H1 (cell line): ENCODE measurements around the gene PSME2. TPM values are rescaled to one million over a fixed set of nuclear protein-coding genes. Genes with fewer than 3 reads are reported as not detected.

ENCODE experiments used
- CTCF ChIA-PET: fragments of 300-600 bp; sonication (Branson Sonifier 250); formaldehyde crosslinking; loops from one replicate; lab custom pipeline; 2021; ENCODE audit not compliant: partially characterized antibody; lab: Charles Lee
- POLR2A ChIA-PET: fragments of 300-600 bp; sonication (Branson Sonifier 250); formaldehyde crosslinking; loops from one replicate; lab custom pipeline; 2021; ENCODE audit warnings: inconsistent platforms; ENCODE audit not compliant: partially characterized antibody; lab: Charles Lee
- DNase-seq, 2 experiments: peaks; one replicate each; pipeline versions ENCODE4 v3.0.0 to v3.0.0-alpha.2; 2010 to 2022; ENCODE audit warnings: low spot score in 2 of 2, low read depth in 1 of 2, mixed read lengths in 1 of 2
- FAIRE-seq: peaks from 2 replicates; lab custom pipeline; 2011; peaks lifted over from hg19 to GRCh38; lab: Jason Lieb, UNC
- H2AFZ ChIP-seq: 2 replicates; pipeline ENCODE4 v1.8.1; 2012; ENCODE audit warnings: low read length, inconsistent platforms
- H2AK5ac ChIP-seq: 2 replicates; pipeline ENCODE4 v1.6.1; 2013; ENCODE audit warnings: low read depth, low read length
- H2BK120ac ChIP-seq: replicated peaks from 2 replicates; pipeline ENCODE3; 2013; ENCODE audit warnings: low read depth, low read length, inconsistent platforms
- H2BK12ac ChIP-seq: 2 replicates; pipeline ENCODE4 v1.6.1; 2013; ENCODE audit warnings: low read depth, low read length
- H2BK15ac ChIP-seq: 2 replicates; pipeline ENCODE4 v1.6.1; 2013; ENCODE audit warnings: low read length
- H2BK20ac ChIP-seq: 2 replicates; pipeline ENCODE4 v1.6.1; 2013; ENCODE audit warnings: low read length
- H2BK5ac ChIP-seq: 2 replicates; pipeline ENCODE4 v1.6.1; 2013; ENCODE audit warnings: low read depth, low read length
- H3K14ac ChIP-seq: 2 replicates; pipeline ENCODE4 v1.6.1; 2013; ENCODE audit warnings: inconsistent platforms; ENCODE audit not compliant: insufficient read length
- H3K18ac ChIP-seq: 2 replicates; pipeline ENCODE4 v1.6.1; 2013; ENCODE audit warnings: low read length; ENCODE audit errors: extremely low read depth
- H3K23ac ChIP-seq: 2 replicates; pipeline ENCODE4 v1.6.1; 2013; ENCODE audit warnings: inconsistent platforms; ENCODE audit not compliant: insufficient read length
- H3K23me2 ChIP-seq: 2 replicates; pipeline ENCODE4 v1.6.1; 2013; ENCODE audit warnings: low read depth, low read length
- H3K27ac ChIP-seq: 2 replicates; pipeline ENCODE4 v1.6.1; 2011; ENCODE audit warnings: low read depth, low read length, inconsistent platforms
- H3K27me3 ChIP-seq, 4 experiments: replicated peaks in 1 of 4; 1 replicate in 1 of 4; 2 replicates in 3 of 4; pipeline versions ENCODE4 v1.6.1 to v1.8.1; 2011 to 2013; ENCODE audit warnings: low read length in 3 of 4, mild to moderate bottlenecking in 3 of 4, inconsistent platforms in 2 of 4, mixed read lengths in 2 of 4, moderate library complexity in 1 of 4; ENCODE audit not compliant: control insufficient read depth in 3 of 4, insufficient read depth in 3 of 4; ENCODE audit errors: extremely low read depth in 1 of 4
- H3K36me3 ChIP-seq, 4 experiments: 2 replicates each; pipeline versions ENCODE4 v1.6.1 to v1.8.1; 2011 to 2013; ENCODE audit warnings: mild to moderate bottlenecking in 4 of 4, low read length in 3 of 4, moderate library complexity in 2 of 4, control low read depth in 1 of 4, inconsistent platforms in 1 of 4; ENCODE audit not compliant: insufficient read depth in 4 of 4, control insufficient read depth in 2 of 4
- H3K4ac ChIP-seq: replicated peaks from 2 replicates; pipeline ENCODE3; 2013; ENCODE audit warnings: low read length, low read depth, mixed read lengths, inconsistent platforms; ENCODE audit not compliant: insufficient read length
- H3K4me1 ChIP-seq, 4 experiments: replicated peaks in 1 of 4; 1 replicate in 1 of 4; 2 replicates in 3 of 4; pipeline versions ENCODE4 v1.6.1 to v1.8.1; 2011 to 2013; ENCODE audit warnings: low read length in 3 of 4, inconsistent platforms in 2 of 4, mixed read lengths in 1 of 4; ENCODE audit not compliant: insufficient read depth in 4 of 4, control insufficient read depth in 3 of 4
- H3K4me2 ChIP-seq, 2 experiments: 2 replicates each; pipeline versions ENCODE4 v1.6.1 to v1.8.1; 2011 to 2013; ENCODE audit warnings: low read depth in 2 of 2, low read length in 2 of 2, control low read depth in 1 of 2, inconsistent platforms in 1 of 2, mild to moderate bottlenecking in 1 of 2; ENCODE audit not compliant: insufficient read depth in 1 of 2
- H3K4me3 ChIP-seq, 4 experiments: fragments of 200-600, 300-600 bp in 1 of 4; sonication (generic), shearing (Covaris generic), sonication (Bioruptor Twin) in 1 of 4; 2 replicates each; pipeline versions ENCODE4 v1.5.1 to v1.8.1; 2011 to 2016; ENCODE audit warnings: low read length in 4 of 4, low read depth in 3 of 4, control low read depth in 2 of 4, inconsistent platforms in 2 of 4, mild to moderate bottlenecking in 2 of 4, mixed read lengths in 1 of 4, moderate library complexity in 1 of 4; ENCODE audit not compliant: insufficient read depth in 2 of 4; ENCODE audit errors: extremely low read depth in 1 of 4
- H3K56ac ChIP-seq: replicated peaks from 2 replicates; pipeline ENCODE3; 2013; ENCODE audit warnings: low read depth, mild to moderate bottlenecking, mixed read lengths, low read length, inconsistent platforms; ENCODE audit not compliant: insufficient read length
- H3K79me1 ChIP-seq: 2 replicates; pipeline ENCODE4 v1.6.1; 2013; ENCODE audit warnings: low read depth, low read length, control low read depth
- H3K79me2 ChIP-seq, 2 experiments: 2 replicates each; pipeline versions ENCODE4 v1.6.1 to v1.8.1; 2012 to 2013; ENCODE audit warnings: low read length in 2 of 2, mild to moderate bottlenecking in 2 of 2, inconsistent platforms in 1 of 2; ENCODE audit not compliant: insufficient read depth in 2 of 2, control insufficient read depth in 1 of 2
- H3K9ac ChIP-seq, 4 experiments: replicated peaks in 1 of 4; 1 replicate in 1 of 4; 2 replicates in 3 of 4; pipeline versions ENCODE4 v1.6.1 to v1.8.1; 2011 to 2013; ENCODE audit warnings: low read depth in 3 of 4, low read length in 3 of 4, control low read depth in 2 of 4, mild to moderate bottlenecking in 2 of 4, moderate library complexity in 2 of 4, inconsistent platforms in 1 of 4; ENCODE audit errors: extremely low read depth in 1 of 4
- H3K9me3 ChIP-seq, 2 experiments: 2 replicates each; pipeline versions ENCODE4 v1.6.1 to v1.8.1; 2012 to 2013; ENCODE audit warnings: mild to moderate bottlenecking in 2 of 2, moderate library complexity in 2 of 2, control low read depth in 1 of 2, inconsistent platforms in 1 of 2, low read depth in 1 of 2, low read length in 1 of 2, mixed read lengths in 1 of 2; ENCODE audit not compliant: insufficient read depth in 2 of 2
- H4K20me1 ChIP-seq, 2 experiments: replicated peaks in 1 of 2; 2 replicates each; pipeline versions ENCODE3 to v1.8.1; 2011 to 2013; ENCODE audit warnings: inconsistent platforms in 2 of 2, low read length in 2 of 2, mild to moderate bottlenecking in 1 of 2; ENCODE audit not compliant: insufficient read depth in 2 of 2, control insufficient read depth in 1 of 2
- H4K5ac ChIP-seq: 2 replicates; pipeline ENCODE4 v1.6.1; 2013; ENCODE audit warnings: low read length, low read depth, mixed read lengths, inconsistent platforms; ENCODE audit not compliant: insufficient read length
- H4K8ac ChIP-seq: 2 replicates; pipeline ENCODE4 v1.8.0; 2013; ENCODE audit warnings: mild to moderate bottlenecking, moderate library complexity, low read length, inconsistent platforms; ENCODE audit not compliant: insufficient read depth; ENCODE audit errors: extremely low read depth
- H4K91ac ChIP-seq: replicated peaks from 2 replicates; pipeline ENCODE3; 2013; ENCODE audit warnings: low read length, mixed read lengths, inconsistent platforms; ENCODE audit not compliant: insufficient read length
- ASH2L ChIP-seq: fragments of 200-600, 300-600 bp; sonication (generic); IDR thresholded peaks from one replicate; pipeline ENCODE4 v1.7.1; 2017; ENCODE audit warnings: low read length
- CHD2 ChIP-seq: IDR thresholded peaks from 2 replicates; pipeline ENCODE4 v1.6.1; 2012; ENCODE audit warnings: low read length, improper control_type of control experiment
- EZH2 ChIP-seq: fragments of 200-600 bp; sonication (generic); IDR thresholded peaks from 2 replicates; pipeline ENCODE4 v1.7.1; 2012; ENCODE audit warnings: low read depth, mild to moderate bottlenecking, moderate library complexity, low read length, inconsistent platforms; ENCODE audit not compliant: severe bottlenecking
- POLR2A ChIP-seq, 2 experiments: IDR thresholded peaks; 1 replicate in 1 of 2; 2 replicates in 1 of 2; pipeline ENCODE4 v1.6.1; 2011; ENCODE audit warnings: low read depth in 2 of 2, low read length in 2 of 2, mild to moderate bottlenecking in 2 of 2; ENCODE audit errors: control extremely low read depth in 1 of 2
- POLR2AphosphoS5 ChIP-seq: IDR thresholded peaks from 2 replicates; pipeline ENCODE4 v1.6.1; 2011; ENCODE audit warnings: low read depth, low read length
- RFX5 ChIP-seq: IDR thresholded peaks from 2 replicates; pipeline ENCODE4 v1.6.1; 2011; ENCODE audit warnings: low read depth, low read length, improper control_type of control experiment, borderline replicate concordance
- SP1 ChIP-seq: IDR thresholded peaks from 2 replicates; pipeline ENCODE4 v1.6.1; 2011; ENCODE audit warnings: low read depth, low read length
- WGBS, 2 experiments: shearing (Covaris generic) in 1 of 2; methylation state at CpG; one replicate each; pipeline versions ENCODE4 v1.1.6 to v1.1.7; 2013 to 2015; ENCODE audit warnings: low lambda C conversion rate in 2 of 2, mixed read lengths in 2 of 2, inconsistent platforms in 1 of 2, low coverage in 1 of 2, missing lambda C conversion rate in 1 of 2; ENCODE audit not compliant: insufficient replicate concordance in 2 of 2, insufficient coverage in 1 of 2, insufficient read length in 1 of 2; ENCODE audit errors: extremely low coverage in 1 of 2, missing lambda C conversion rate in 1 of 2; 5-methylcytosine and 5-hydroxymethylcytosine counted together
- polyA plus RNA-seq, 7 experiments: library from polyadenylated mRNA; depleted of rRNA in 3 of 7; stranded (reverse) in 5 of 7; unstranded in 2 of 7; fragments of >200 nt in 5 of 7; fragments of 200-250 nt in 2 of 7; gene quantifications; 1 replicate in 5 of 7; 2 replicates in 1 of 7; 4 replicates in 1 of 7; pipeline versions ENCODE4 v1.2.1 to v1.2.3, GENCODE V29; 2011 to 2013; ENCODE audit warnings: missing spikeins in 2 of 7, mixed read lengths in 2 of 7
- total RNA-seq: library from RNA; stranded (reverse); fragmentation: NEBNext Ultra II Directional; extraction: Animal tissue kit (Norgen Biotek cat#: 25700); gene quantifications from 2 replicates; pipeline ENCODE4 v1.2.1, GENCODE V29; 2021

Gene PSME2
- total and polyA plus RNA-seq, 2 of the 8 experiments (the other 6 are each of a cell fraction or from before 2014, with no cell fraction given) = 71.8 to 111 TPM

- Histone ChIP-seq H4K91ac (no peak overlapping the region), H2BK5ac (no peak overlapping the region), H3K27ac (no peak overlapping the region), H2BK15ac (no peak overlapping the region), H3K27me3 (no peaks in the 10 kb centered on the region), H3K23ac (no peak overlapping the region), H3K4me3 (no peak overlapping the region), H4K5ac (no peak overlapping the region), H4K8ac (no peak overlapping the region; the same call in 1 of the 2 replicates), H3K23me2 (no peaks in the 10 kb centered on the region), H3K18ac (no peak overlapping the region), H2BK20ac (no peak overlapping the region), H2BK12ac (no peak overlapping the region), H3K9ac (no peak overlapping the region), H4K20me1 (peaks cover 2 to 25% of the 10 kb centered on the region in 2 experiments), H3K4ac (no peak overlapping the region), H2AFZ (no peak overlapping the region), H3K4me1 (no peaks in the 10 kb centered on the region), H2AK5ac (no peak overlapping the region), H3K79me2 (peaks cover 0 to 6% of the 10 kb centered on the region in 2 experiments; a peak in 1 of 4 replicates), H3K14ac (no peak overlapping the region), H3K79me1 (peaks cover 9% of the 10 kb centered on the region), H3K4me2 (no peak overlapping the region), H2BK120ac (no peak overlapping the region), H3K56ac (no peak overlapping the region), H3K9me3 (no peaks in the 10 kb centered on the region), H3K36me3 (peaks cover 27 to 84% (median 69%) of the 10 kb centered on the region in 4 experiments)
- POLR2A ChIA-PET = interaction anchor here (0.8 to 9.3 kb wide), 11 partner anchors 10 to 117 kb away, joined by 3 to 93 read pairs (median 4); partner anchors contain the start of genes CHMP4A, DHRS1, IRF9 and NOP9
- 94% methylated on average over 14 of the region's 14 CpGs; no CpG with 5 or more reads in 1 of the 2 experiments for WGBS, 2 experiments
- CTCF ChIA-PET = interaction anchor here (1.0 to 1.3 kb wide), 2 partner anchors 11 to 21 kb away, joined by 4 to 5 read pairs; partner anchors contain the start of genes IRF9 and REC8
- FAIRE-seq = no peak
- TF ChIP-seq ASH2L = no peak
- no peak for TF ChIP-seq CHD2
- TF ChIP-seq POLR2A (IDR thresholded peaks at IDR 0.05; ENCODE audit: control extremely low read depth in 1 of 2, low read depth in 2 of 2, low read length in 2 of 2) = peak in 1 of 2 experiments; percentile 46; a peak in 1 of 3 replicates
- peak; percentile 18; the same call in 1 of the 2 replicates for TF ChIP-seq POLR2AphosphoS5
- TF ChIP-seq SP1 = no peak
- TF ChIP-seq RFX5 = no peak
- no peak for TF ChIP-seq EZH2
- DNase-seq = no peak
Measured at GRCh38 chr14:24182110-24182882, 35.9 kb upstream of the PSME2 start.
